SK-N-SH (cell line): ENCODE measurements around the gene NHS.

Source experiments
- POLR2AphosphoS5 ChIP-seq: IDR thresholded peaks from 2 replicates; pipeline ENCODE4 v1.6.1; 2012; ENCODE audit warnings: low read depth, low read length
- RCOR1 ChIP-seq: fragments of 150-350 bp; IDR thresholded peaks from 2 replicates; pipeline ENCODE4 v1.6.1; 2017; ENCODE audit warnings: antibody characterized with exemption, low read length
- YY1 ChIP-seq: IDR thresholded peaks from 2 replicates; pipeline ENCODE4 v1.4.0; 2012; ENCODE audit warnings: low read depth, mild to moderate bottlenecking
- TF ChIP-seq, protein P1 (sequence below): fragments of 200-600 bp; sonication (generic); IDR thresholded peaks from 2 replicates; pipeline ENCODE4 v1.6.1; 2017; ENCODE audit warnings: antibody characterized with exemption, mild to moderate bottlenecking, moderate library complexity
- TF ChIP-seq, protein P2 (sequence below): IDR thresholded peaks from 2 replicates; pipeline ENCODE4 v1.4.0; 2012; ENCODE audit warnings: low read depth, borderline replicate concordance
- TF ChIP-seq, protein P3 (sequence below): IDR thresholded peaks from 2 replicates; pipeline ENCODE4 v1.4.0; 2012; ENCODE audit warnings: low read depth

DNA sequence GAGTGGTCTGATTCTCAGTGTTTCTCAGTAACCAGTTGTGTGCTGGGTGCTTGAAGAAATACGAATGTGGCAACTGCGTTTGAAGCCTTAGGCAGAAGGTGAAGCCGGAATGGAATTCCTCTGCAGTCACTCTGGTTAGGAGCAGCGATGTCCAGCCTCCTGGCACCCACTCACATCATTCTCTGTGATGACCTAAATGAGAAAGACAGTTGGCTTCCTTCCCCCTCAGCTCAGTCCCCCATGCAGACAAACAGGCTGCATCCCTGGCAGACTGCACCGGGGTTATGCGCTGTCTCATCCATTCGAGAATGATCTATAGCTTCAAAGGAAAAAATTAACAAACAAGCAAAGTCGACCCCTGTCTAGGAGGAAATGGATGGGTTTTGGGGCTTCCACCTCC lies 192.2 kb downstream of the NHS start:
- TF ChIP-seq RCOR1 = no peak
- no peak for TF ChIP-seq YY1
- TF ChIP-seq, protein P1, sequence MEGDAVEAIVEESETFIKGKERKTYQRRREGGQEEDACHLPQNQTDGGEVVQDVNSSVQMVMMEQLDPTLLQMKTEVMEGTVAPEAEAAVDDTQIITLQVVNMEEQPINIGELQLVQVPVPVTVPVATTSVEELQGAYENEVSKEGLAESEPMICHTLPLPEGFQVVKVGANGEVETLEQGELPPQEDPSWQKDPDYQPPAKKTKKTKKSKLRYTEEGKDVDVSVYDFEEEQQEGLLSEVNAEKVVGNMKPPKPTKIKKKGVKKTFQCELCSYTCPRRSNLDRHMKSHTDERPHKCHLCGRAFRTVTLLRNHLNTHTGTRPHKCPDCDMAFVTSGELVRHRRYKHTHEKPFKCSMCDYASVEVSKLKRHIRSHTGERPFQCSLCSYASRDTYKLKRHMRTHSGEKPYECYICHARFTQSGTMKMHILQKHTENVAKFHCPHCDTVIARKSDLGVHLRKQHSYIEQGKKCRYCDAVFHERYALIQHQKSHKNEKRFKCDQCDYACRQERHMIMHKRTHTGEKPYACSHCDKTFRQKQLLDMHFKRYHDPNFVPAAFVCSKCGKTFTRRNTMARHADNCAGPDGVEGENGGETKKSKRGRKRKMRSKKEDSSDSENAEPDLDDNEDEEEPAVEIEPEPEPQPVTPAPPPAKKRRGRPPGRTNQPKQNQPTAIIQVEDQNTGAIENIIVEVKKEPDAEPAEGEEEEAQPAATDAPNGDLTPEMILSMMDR = no peak; the same call in 1 of the 2 replicates
- no peak for TF ChIP-seq POLR2AphosphoS5
- TF ChIP-seq, protein P2, sequence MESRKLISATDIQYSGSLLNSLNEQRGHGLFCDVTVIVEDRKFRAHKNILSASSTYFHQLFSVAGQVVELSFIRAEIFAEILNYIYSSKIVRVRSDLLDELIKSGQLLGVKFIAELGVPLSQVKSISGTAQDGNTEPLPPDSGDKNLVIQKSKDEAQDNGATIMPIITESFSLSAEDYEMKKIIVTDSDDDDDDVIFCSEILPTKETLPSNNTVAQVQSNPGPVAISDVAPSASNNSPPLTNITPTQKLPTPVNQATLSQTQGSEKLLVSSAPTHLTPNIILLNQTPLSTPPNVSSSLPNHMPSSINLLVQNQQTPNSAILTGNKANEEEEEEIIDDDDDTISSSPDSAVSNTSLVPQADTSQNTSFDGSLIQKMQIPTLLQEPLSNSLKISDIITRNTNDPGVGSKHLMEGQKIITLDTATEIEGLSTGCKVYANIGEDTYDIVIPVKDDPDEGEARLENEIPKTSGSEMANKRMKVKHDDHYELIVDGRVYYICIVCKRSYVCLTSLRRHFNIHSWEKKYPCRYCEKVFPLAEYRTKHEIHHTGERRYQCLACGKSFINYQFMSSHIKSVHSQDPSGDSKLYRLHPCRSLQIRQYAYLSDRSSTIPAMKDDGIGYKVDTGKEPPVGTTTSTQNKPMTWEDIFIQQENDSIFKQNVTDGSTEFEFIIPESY = no peak
- TF ChIP-seq, protein P3, sequence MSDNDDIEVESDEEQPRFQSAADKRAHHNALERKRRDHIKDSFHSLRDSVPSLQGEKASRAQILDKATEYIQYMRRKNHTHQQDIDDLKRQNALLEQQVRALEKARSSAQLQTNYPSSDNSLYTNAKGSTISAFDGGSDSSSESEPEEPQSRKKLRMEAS = peak; percentile 35; the same call in 1 of the 2 replicates
